ENCODE data around the gene RABL2A. TPM values are rescaled to one million over a fixed set of nuclear protein-coding genes. Genes with fewer than 3 reads are reported as not detected.
"Not testable (repeated sequence)": the region's sequence is repeated elsewhere in the genome, so short reads cannot be mapped to it uniquely, and the experiment has no call there.

The RABL2A gene
- total and polyA plus RNA-seq, 8 donors, result 5.2 to 17.7 (median 7.8) TPM

GRCh38 chr2:113685471-113685870 lies 58.4 kb downstream of the RABL2A start:
- no peak for TF ChIP-seq CTCF (IDR thresholded peaks at IDR 0.05)
- no peak overlapping the region for H3K27ac ChIP-seq
- no peaks in the 10 kb centered on the region for H3K4me1 ChIP-seq
- no peaks in the 10 kb centered on the region for H3K36me3 ChIP-seq
- FAIRE-seq (no peak), ATAC-seq (no peak), DNase-seq (no peak)
- WGBS, 2 donors, result 86 to 91% methylated on average over 8 of the region's 8 CpGs
- H3K27me3 ChIP-seq, result no peaks in the 10 kb centered on the region
- H3K9me3 ChIP-seq, result no peaks in the 10 kb centered on the region
- H3K4me3 ChIP-seq, result no peak overlapping the region
- intact Hi-C loops (cut with DNase I), result no loop called here

- Histone ChIP-seq H3K4me1 (no peaks in the 10 kb centered on the region), H3K4me3 (no peak overlapping the region), H3K9me3 (no peaks in the 10 kb centered on the region), H3K27ac (no peak overlapping the region), H3K36me3 (no peaks in the 10 kb centered on the region), H3K27me3 (no peaks in the 10 kb centered on the region)
- FAIRE-seq (no peak), ATAC-seq (no peak), DNase-seq (no peak)
- no peak for TF ChIP-seq CTCF (IDR thresholded peaks at IDR 0.05)
- 74 to 90% methylated on average over 2 of the region's 2 CpGs for WGBS, 2 donors
- intact Hi-C loops (cut with DNase I), result no loop called here
Observed at GRCh38 chr2:113686537-113686936, 59.5 kb downstream of the RABL2A start.

- H3K9me3 ChIP-seq; FAIRE-seq; DNase-seq; ATAC-seq; H3K27me3 ChIP-seq; H3K4me3 ChIP-seq; H3K27ac ChIP-seq; intact Hi-C loops (cut with DNase I); H3K36me3 ChIP-seq; H3K4me1 ChIP-seq: not testable (repeated sequence)
- WGBS, 2 donors, result 59 to 68% methylated on average over 3 of the region's 3 CpGs
Observed at GRCh38 chr2:113690871-113691270, 63.8 kb downstream of the RABL2A start.

Small RNAs within 50 kb of the gene (microRNA-seq; reads per million reads assigned to microRNA genes)
- 0 reads per million in 2 donors for gene MIR1302-3

Other genes starting within 250 kb of the RABL2A start
- gene ZNG1B, start 189.6 kb upstream of the RABL2A start, total RNA-seq, result 10 to 100 TPM; 13.0 to 19.5 (median 16.7) TPM
- gene ZNG1B, start 189.6 kb upstream of the RABL2A start, polyA plus RNA-seq, result 10 to 100 TPM; 21.8 to 31.5 TPM
- gene FOXD4L1, start 128.6 kb upstream of the RABL2A start, total RNA-seq, result under 1 TPM in 3 of 6 donors, not detected in 3; 0.08 to 0.19 (median 0.15) TPM
- gene FOXD4L1, start 128.6 kb upstream of the RABL2A start, polyA plus RNA-seq, result under 1 TPM; 0.19 to 0.57 TPM
- 10 to 100 TPM; 36.6 to 58.6 (median 41.0) TPM for gene SLC35F5, start 129.4 kb downstream of the RABL2A start, total RNA-seq
- gene SLC35F5, start 129.4 kb downstream of the RABL2A start, polyA plus RNA-seq, result 10 to 100 TPM; 12.6 to 17.8 TPM

Data from pancreas (tissue), 10 donors.